H9 (cell line): ENCODE measurements around the gene ROBO1. TPM values are rescaled to one million over a fixed set of nuclear protein-coding genes. Genes with fewer than 3 reads are reported as not detected.

Source experiments
- DNase-seq: peaks from one replicate; pipeline ENCODE4 v3.0.0-alpha.2; 2017
- H2AFZ ChIP-seq: one replicate; pipeline ENCODE4 v1.6.1; 2013; ENCODE audit warnings: mild to moderate bottlenecking, low read length, control low read depth, moderate library complexity
- H2AK5ac ChIP-seq: 2 replicates; pipeline ENCODE4 v1.6.1; 2013; ENCODE audit warnings: low read length, control low read depth, mixed read lengths; ENCODE audit not compliant: insufficient read length
- H2BK120ac ChIP-seq: one replicate; pipeline ENCODE4 v1.6.1; 2013; ENCODE audit warnings: low read depth, mild to moderate bottlenecking, low read length, control low read depth, inconsistent platforms; ENCODE audit not compliant: poor library complexity, severe bottlenecking
- H2BK12ac ChIP-seq: 2 replicates; pipeline ENCODE4 v1.6.1; 2013; ENCODE audit warnings: low read length, control low read depth, mixed read lengths, low read depth; ENCODE audit not compliant: insufficient read length
- H2BK15ac ChIP-seq: 2 replicates; pipeline ENCODE4 v1.6.1; 2013; ENCODE audit warnings: low read depth, low read length, control low read depth
- H2BK20ac ChIP-seq: one replicate; pipeline ENCODE4 v1.6.1; 2013; ENCODE audit warnings: low read depth, mild to moderate bottlenecking, low read length, control low read depth, inconsistent platforms; ENCODE audit not compliant: poor library complexity, severe bottlenecking
- H2BK5ac ChIP-seq: 2 replicates; pipeline ENCODE4 v1.6.1; 2013; ENCODE audit warnings: low read length, control low read depth, mixed read lengths; ENCODE audit not compliant: insufficient read length
- H3K14ac ChIP-seq: 2 replicates; pipeline ENCODE4 v1.6.1; 2013; ENCODE audit warnings: low read length, control low read depth; ENCODE audit not compliant: insufficient read depth
- H3K18ac ChIP-seq: 2 replicates; pipeline ENCODE4 v1.6.1; 2013; ENCODE audit warnings: low read depth, mild to moderate bottlenecking, mixed read lengths, low read length, control low read depth; ENCODE audit not compliant: insufficient read length
- H3K23ac ChIP-seq: 2 replicates; pipeline ENCODE4 v1.6.1; 2013; ENCODE audit warnings: low read length, control low read depth, mixed read lengths, low read depth; ENCODE audit not compliant: insufficient read length
- H3K23me2 ChIP-seq: 2 replicates; pipeline ENCODE4 v1.6.1; 2013; ENCODE audit warnings: low read depth, mild to moderate bottlenecking, mixed read lengths, low read length, control low read depth; ENCODE audit not compliant: insufficient read length, poor library complexity, severe bottlenecking
- H3K27ac ChIP-seq: 2 replicates; pipeline ENCODE4 v1.5.1; 2013; ENCODE audit warnings: low read length, control low read depth, mixed read lengths, low read depth; ENCODE audit not compliant: insufficient read length
- H3K27me3 ChIP-seq: 2 replicates; pipeline ENCODE4 v1.6.1; 2013; ENCODE audit warnings: low read length, control low read depth, inconsistent platforms; ENCODE audit not compliant: insufficient read depth
- H3K4ac ChIP-seq: 2 replicates; pipeline ENCODE4 v1.6.1; 2013; ENCODE audit warnings: low read depth, mild to moderate bottlenecking, control low read depth, inconsistent platforms, low read length, moderate library complexity
- H3K4me1 ChIP-seq: 2 replicates; pipeline ENCODE4 v1.6.1; 2013; ENCODE audit warnings: low read length, control low read depth, inconsistent platforms; ENCODE audit not compliant: insufficient read depth
- H3K4me2 ChIP-seq: 2 replicates; pipeline ENCODE4 v1.6.1; 2013; ENCODE audit warnings: low read length, control low read depth, mixed read lengths; ENCODE audit not compliant: insufficient read length, insufficient read depth
- H3K56ac ChIP-seq: 2 replicates; pipeline ENCODE4 v1.6.1; 2013; ENCODE audit warnings: low read depth, mild to moderate bottlenecking, mixed read lengths, low read length, control low read depth; ENCODE audit not compliant: insufficient read length
- H3K79me1 ChIP-seq: 2 replicates; pipeline ENCODE4 v1.6.1; 2013; ENCODE audit warnings: low read depth, mild to moderate bottlenecking, moderate library complexity, low read length, control low read depth, inconsistent platforms; ENCODE audit not compliant: insufficient read depth, poor library complexity, severe bottlenecking
- H3K79me2 ChIP-seq: 2 replicates; pipeline ENCODE4 v1.6.1; 2013; ENCODE audit warnings: low read length, control low read depth, inconsistent platforms; ENCODE audit not compliant: insufficient read depth
- H3K9ac ChIP-seq: 2 replicates; pipeline ENCODE4 v1.6.1; 2013; ENCODE audit warnings: low read length, control low read depth, mixed read lengths; ENCODE audit not compliant: insufficient read length; ENCODE audit errors: extremely low read depth
- H3K9me3 ChIP-seq: one replicate; pipeline ENCODE4 v1.6.1; 2013; ENCODE audit warnings: low read depth, low read length, inconsistent platforms; ENCODE audit not compliant: control insufficient read depth
- H3T11ph ChIP-seq: one replicate; pipeline ENCODE4 v1.6.1; 2013; ENCODE audit warnings: mild to moderate bottlenecking, low read length, control low read depth, inconsistent platforms
- H4K20me1 ChIP-seq: one replicate; pipeline ENCODE4 v1.6.1; 2013; ENCODE audit not compliant: control insufficient read depth, insufficient read length, insufficient read depth
- H4K5ac ChIP-seq: 2 replicates; pipeline ENCODE4 v1.6.1; 2013; ENCODE audit warnings: low read depth, mild to moderate bottlenecking, mixed read lengths, low read length, control low read depth; ENCODE audit not compliant: insufficient read length
- H4K8ac ChIP-seq: replicated peaks from 2 replicates; pipeline ENCODE4 v1.6.1; 2013; ENCODE audit warnings: low read length, control low read depth, mixed read lengths, low read depth; ENCODE audit not compliant: insufficient read length
- H4K91ac ChIP-seq: 2 replicates; pipeline ENCODE4 v1.6.1; 2013; ENCODE audit warnings: low read depth, mild to moderate bottlenecking, moderate library complexity, mixed read lengths, low read length, control low read depth; ENCODE audit not compliant: insufficient read length
- H3K27ac Mint-ChIP-seq, 3 experiments: 2 replicates in 2 of 3; 3 replicates in 1 of 3; pipeline ENCODE4 v1.8.0; 2020 to 2021; ENCODE audit warnings: mixed read lengths in 3 of 3, mild to moderate bottlenecking in 1 of 3, moderate library complexity in 1 of 3
- H3K27me3 Mint-ChIP-seq: 2 replicates; pipeline ENCODE4 v1.8.0; 2021; ENCODE audit warnings: low read depth, mild to moderate bottlenecking, moderate library complexity, mixed read lengths
- H3K36me3 Mint-ChIP-seq, 3 experiments: 2 replicates in 2 of 3; 3 replicates in 1 of 3; pipeline ENCODE4 v1.8.0; 2020 to 2021; ENCODE audit warnings: low read depth in 3 of 3, mixed read lengths in 3 of 3; ENCODE audit not compliant: insufficient read depth in 1 of 3
- H3K4me1 Mint-ChIP-seq, 2 experiments: 2 replicates each; pipeline ENCODE4 v1.8.0; 2020; ENCODE audit warnings: mixed read lengths in 2 of 2
- H3K4me3 Mint-ChIP-seq, 2 experiments: 2 replicates in 1 of 2; 3 replicates in 1 of 2; pipeline ENCODE4 v1.8.0; 2020 to 2021; ENCODE audit warnings: mild to moderate bottlenecking in 2 of 2, mixed read lengths in 2 of 2, moderate library complexity in 1 of 2
- H3K9me3 Mint-ChIP-seq, 2 experiments: 2 replicates in 1 of 2; 3 replicates in 1 of 2; pipeline ENCODE4 v1.8.0; 2020; ENCODE audit warnings: mild to moderate bottlenecking in 2 of 2, mixed read lengths in 2 of 2, moderate library complexity in 1 of 2
- CTCF ChIP-seq: fragments of 200-600 bp; sonication (generic); conservative IDR thresholded peaks from 3 replicates; pipeline ENCODE4 v1.8.0; 2021; ENCODE audit warnings: antibody characterized with exemption, mild to moderate bottlenecking
- WGBS: extraction: QIAGEN DNeasy Blood & Tissue Kit; methylation state at CpG from one replicate; pipeline ENCODE4 v1.1.7; 2013; ENCODE audit warnings: missing lambda C conversion rate, low lambda C conversion rate, mixed read lengths; ENCODE audit not compliant: insufficient read length; ENCODE audit errors: extremely low coverage; 5-methylcytosine and 5-hydroxymethylcytosine counted together
- total RNA-seq: library from RNA; stranded (reverse); gene quantifications from 2 replicates; pipeline ENCODE4 v1.2.1, GENCODE V29; 2021

The ROBO1 gene
- total RNA-seq, 1 experiment from 2014 or later: 62.7 TPM

GRCh38 chr3:78742491-78742890, 1025.3 kb downstream of the ROBO1 start:
- Histone ChIP-seq H2BK20ac (no peak overlapping the region), H3K14ac (no peak overlapping the region)
- peaks cover 0 to 2% (median 0%) of the 10 kb centered on the region in 3 experiments; a peak in 2 of 7 replicates for H3K36me3 Mint-ChIP-seq

More at GRCh38 chr3:78742491-78742890, 1025.3 kb downstream of the ROBO1 start:
- Histone ChIP-seq H4K20me1 (no peaks in the 10 kb centered on the region), H3K4me2 (no peak overlapping the region), H3K9ac (no peak overlapping the region), H2BK15ac (no peak overlapping the region), H3K56ac (no peak overlapping the region), H2BK12ac (no peak overlapping the region), H4K91ac (no peak overlapping the region), H2AK5ac (no peak overlapping the region), H2AFZ (no peak overlapping the region), H3K4me1 (peaks cover 2% of the 10 kb centered on the region; the same call in 1 of the 2 replicates), H3K79me2 (peaks cover 3% of the 10 kb centered on the region; the same call in 1 of the 2 replicates), H3K27me3 (no peaks in the 10 kb centered on the region), H2BK120ac (no peak overlapping the region), H3K18ac (no peak overlapping the region), H3K27ac (no peak overlapping the region), H3K23me2 (no peaks in the 10 kb centered on the region), H3K79me1 (no peaks in the 10 kb centered on the region), H4K5ac (no peak overlapping the region), H3K23ac (no peak overlapping the region), H4K8ac (no peak overlapping the region), H3K4ac (no peak overlapping the region), H2BK5ac (no peak overlapping the region), H3T11ph (no peak overlapping the region), H3K9me3 (no peaks in the 10 kb centered on the region)
- no peak for TF ChIP-seq CTCF
- Mint-ChIP-seq H3K4me1 (peaks cover 7 to 8% of the 10 kb centered on the region in 2 experiments), H3K27ac (no peak overlapping the region), H3K9me3 (no peaks in the 10 kb centered on the region), H3K4me3 (no peak overlapping the region), H3K27me3 (no peaks in the 10 kb centered on the region)
- WGBS: no CpG with 5 or more reads among the region's 1 CpG
- DNase-seq: no peak
